HG02610 (cell line): ENCODE data around the gene GBX1.

ENCODE experiments used
- ATAC-seq: cut with Tn5 transposase; IDR thresholded peaks from one replicate; pipeline ENCODE4 v1.9.1; 2021; ENCODE audit warnings: mild to moderate bottlenecking, moderate library complexity; ENCODE audit not compliant: unreplicated experiment

GBX1 gene

GRCh38 chr7:151141311-151141854 is 26.1 kb downstream of the GBX1 start:
- ATAC-seq, result no peak

GRCh38 chr7:151140826-151141225 is 26.7 kb downstream of the GBX1 start:
- ATAC-seq, result no peak

- ATAC-seq, result no peak
These were observed 27.7 kb downstream of the GBX1 start for GRCh38 chr7:151139791-151140190.

GRCh38 chr7:151139071-151139790 is 28.3 kb downstream of the GBX1 start:
- ATAC-seq, result no peak

GRCh38 chr7:151138153-151138851 is 29.2 kb downstream of the GBX1 start:
- ATAC-seq, result no peak

GRCh38 chr7:151137791-151138152 is 29.7 kb downstream of the GBX1 start:
- ATAC-seq, result no peak

GRCh38 chr7:151137076-151137675 is 30.3 kb downstream of the GBX1 start:
- no peak for ATAC-seq

GRCh38 chr7:151135866-151136843 is 31.3 kb downstream of the GBX1 start:
- ATAC-seq, result no peak

GRCh38 chr7:151135525-151135845 is 32.0 kb downstream of the GBX1 start:
- no peak for ATAC-seq

- no peak for ATAC-seq
These were observed 32.6 kb downstream of the GBX1 start for GRCh38 chr7:151134743-151135524.

GRCh38 chr7:151133986-151134742 is 33.3 kb downstream of the GBX1 start:
- ATAC-seq, result no peak

- no peak for ATAC-seq
These were observed 34.1 kb downstream of the GBX1 start for GRCh38 chr7:151133266-151133985.

GRCh38 chr7:151132461-151133205 is 34.9 kb downstream of the GBX1 start:
- ATAC-seq, result no peak

GRCh38 chr7:151131592-151132293 is 35.8 kb downstream of the GBX1 start:
- no peak for ATAC-seq

- no peak for ATAC-seq
These were observed 36.3 kb downstream of the GBX1 start for GRCh38 chr7:151131224-151131591.

- ATAC-seq, result no peak
These were observed 36.7 kb downstream of the GBX1 start for GRCh38 chr7:151130741-151131157.

GRCh38 chr7:151129960-151130591 is 37.4 kb downstream of the GBX1 start:
- no peak for ATAC-seq
